Measurements from ENCODE around the gene GPR137. TPM values are rescaled to one million over a fixed set of nuclear protein-coding genes. Genes with fewer than 3 reads are reported as not detected.

The GPR137 gene
- total and polyA plus RNA-seq, 2 experiments from 2014 or later, result 16.3 to 32.5 TPM

DNA sequence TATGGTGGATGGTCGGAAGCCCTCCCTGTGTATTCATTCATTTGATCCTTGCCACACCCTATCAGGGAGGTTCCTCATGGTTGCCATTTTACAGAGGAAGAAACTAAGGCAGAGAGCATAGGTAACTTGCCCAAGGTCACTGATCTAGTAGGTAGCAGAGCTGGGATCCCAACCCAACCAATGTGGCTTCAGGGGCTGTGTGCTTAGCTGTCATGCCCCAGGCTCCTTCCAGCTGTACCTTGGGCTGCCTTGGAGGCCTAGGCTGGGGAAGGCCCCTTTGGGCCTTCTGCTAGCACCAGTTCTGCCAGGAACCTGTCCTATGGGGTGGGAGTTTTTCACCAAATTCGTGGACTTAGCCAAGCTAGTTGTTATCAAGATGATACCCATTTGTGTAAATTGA, 9.8 kb upstream of the GPR137 start (continued):
- TF ChIP-seq, protein P1, sequence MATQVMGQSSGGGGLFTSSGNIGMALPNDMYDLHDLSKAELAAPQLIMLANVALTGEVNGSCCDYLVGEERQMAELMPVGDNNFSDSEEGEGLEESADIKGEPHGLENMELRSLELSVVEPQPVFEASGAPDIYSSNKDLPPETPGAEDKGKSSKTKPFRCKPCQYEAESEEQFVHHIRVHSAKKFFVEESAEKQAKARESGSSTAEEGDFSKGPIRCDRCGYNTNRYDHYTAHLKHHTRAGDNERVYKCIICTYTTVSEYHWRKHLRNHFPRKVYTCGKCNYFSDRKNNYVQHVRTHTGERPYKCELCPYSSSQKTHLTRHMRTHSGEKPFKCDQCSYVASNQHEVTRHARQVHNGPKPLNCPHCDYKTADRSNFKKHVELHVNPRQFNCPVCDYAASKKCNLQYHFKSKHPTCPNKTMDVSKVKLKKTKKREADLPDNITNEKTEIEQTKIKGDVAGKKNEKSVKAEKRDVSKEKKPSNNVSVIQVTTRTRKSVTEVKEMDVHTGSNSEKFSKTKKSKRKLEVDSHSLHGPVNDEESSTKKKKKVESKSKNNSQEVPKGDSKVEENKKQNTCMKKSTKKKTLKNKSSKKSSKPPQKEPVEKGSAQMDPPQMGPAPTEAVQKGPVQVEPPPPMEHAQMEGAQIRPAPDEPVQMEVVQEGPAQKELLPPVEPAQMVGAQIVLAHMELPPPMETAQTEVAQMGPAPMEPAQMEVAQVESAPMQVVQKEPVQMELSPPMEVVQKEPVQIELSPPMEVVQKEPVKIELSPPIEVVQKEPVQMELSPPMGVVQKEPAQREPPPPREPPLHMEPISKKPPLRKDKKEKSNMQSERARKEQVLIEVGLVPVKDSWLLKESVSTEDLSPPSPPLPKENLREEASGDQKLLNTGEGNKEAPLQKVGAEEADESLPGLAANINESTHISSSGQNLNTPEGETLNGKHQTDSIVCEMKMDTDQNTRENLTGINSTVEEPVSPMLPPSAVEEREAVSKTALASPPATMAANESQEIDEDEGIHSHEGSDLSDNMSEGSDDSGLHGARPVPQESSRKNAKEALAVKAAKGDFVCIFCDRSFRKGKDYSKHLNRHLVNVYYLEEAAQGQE (IDR thresholded peaks at IDR 0.05; ENCODE audit: unreplicated experiment), result no peak
- no peak for TF ChIP-seq JUNB (IDR thresholded peaks at IDR 0.05; ENCODE audit: unreplicated experiment)
- TF ChIP-seq STAT1 (IDR thresholded peaks at IDR 0.05; ENCODE audit: unreplicated experiment), result no peak
- TF ChIP-seq NANOG (IDR thresholded peaks at IDR 0.05; ENCODE audit: borderline replicate concordance), result no peak
- no peak for TF ChIP-seq EZH2phosphoT487 (IDR thresholded peaks at IDR 0.05; ENCODE audit: unreplicated experiment)
- TF ChIP-seq POLR2AphosphoS5 (IDR thresholded peaks at IDR 0.05; ENCODE audit: low read depth), result no peak
- no peak for TF ChIP-seq ZNF331 (CRISPR knock-in tag; IDR thresholded peaks at IDR 0.05; ENCODE audit: low read depth)
- TF ChIP-seq, protein P2, sequence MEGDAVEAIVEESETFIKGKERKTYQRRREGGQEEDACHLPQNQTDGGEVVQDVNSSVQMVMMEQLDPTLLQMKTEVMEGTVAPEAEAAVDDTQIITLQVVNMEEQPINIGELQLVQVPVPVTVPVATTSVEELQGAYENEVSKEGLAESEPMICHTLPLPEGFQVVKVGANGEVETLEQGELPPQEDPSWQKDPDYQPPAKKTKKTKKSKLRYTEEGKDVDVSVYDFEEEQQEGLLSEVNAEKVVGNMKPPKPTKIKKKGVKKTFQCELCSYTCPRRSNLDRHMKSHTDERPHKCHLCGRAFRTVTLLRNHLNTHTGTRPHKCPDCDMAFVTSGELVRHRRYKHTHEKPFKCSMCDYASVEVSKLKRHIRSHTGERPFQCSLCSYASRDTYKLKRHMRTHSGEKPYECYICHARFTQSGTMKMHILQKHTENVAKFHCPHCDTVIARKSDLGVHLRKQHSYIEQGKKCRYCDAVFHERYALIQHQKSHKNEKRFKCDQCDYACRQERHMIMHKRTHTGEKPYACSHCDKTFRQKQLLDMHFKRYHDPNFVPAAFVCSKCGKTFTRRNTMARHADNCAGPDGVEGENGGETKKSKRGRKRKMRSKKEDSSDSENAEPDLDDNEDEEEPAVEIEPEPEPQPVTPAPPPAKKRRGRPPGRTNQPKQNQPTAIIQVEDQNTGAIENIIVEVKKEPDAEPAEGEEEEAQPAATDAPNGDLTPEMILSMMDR (conservative IDR thresholded peaks at IDR 0.05; ENCODE audit: low read depth in 2 of 2), result no peak
- TF ChIP-seq EZH2 (IDR thresholded peaks at IDR 0.05; ENCODE audit: low read depth, unreplicated experiment), result no peak

DNA sequence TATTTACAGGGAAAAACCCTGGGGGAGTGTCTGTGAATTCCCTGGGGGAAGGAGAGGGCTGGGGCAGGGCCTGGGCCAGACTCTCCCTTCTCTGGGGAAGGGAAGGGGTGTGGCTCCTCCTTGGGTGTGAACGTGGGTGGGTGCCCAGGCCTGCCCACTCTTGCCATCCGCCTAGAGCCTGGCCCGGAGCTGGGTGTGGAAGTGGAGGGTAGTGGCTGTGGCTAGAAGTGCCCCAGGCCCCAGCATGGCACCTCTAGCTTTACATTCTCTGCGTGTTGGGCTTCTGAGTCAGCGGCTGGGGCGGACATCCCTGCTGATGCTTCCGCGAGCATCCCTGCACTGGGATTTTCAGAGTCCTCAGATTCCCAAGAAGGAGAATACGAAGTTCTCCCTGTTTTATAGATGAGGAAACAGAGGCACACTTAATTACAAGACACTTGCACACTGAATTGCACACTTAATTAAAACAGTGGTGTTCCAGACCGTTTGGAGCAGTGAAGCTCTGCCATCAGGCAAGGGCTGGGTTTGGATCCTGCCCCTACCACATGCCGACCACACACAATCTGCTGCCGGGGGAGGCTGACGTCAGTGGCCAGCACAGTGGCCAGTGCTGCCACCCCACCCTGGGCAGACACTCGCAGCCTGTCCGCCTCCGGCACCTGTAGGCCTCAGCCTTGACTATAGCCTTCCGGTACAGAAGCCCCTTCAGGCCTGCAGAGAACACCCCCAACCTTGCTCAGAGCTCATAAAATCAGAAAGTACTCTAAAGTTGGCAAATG, 8.8 kb upstream of the GPR137 start:
- peaks cover 10% of the 10 kb centered on the region; the same call in 2 of the 3 replicates for H3K4me1 Mint-ChIP-seq
- H3K79me2 ChIP-seq (replicated peaks; ENCODE audit: insufficient read depth), result no peaks in the 10 kb centered on the region
- H3F3A ChIP-seq (replicated peaks; ENCODE audit: low read depth), result peaks cover 5% of the 10 kb centered on the region; the same call in 1 of the 2 replicates
- H3K36me3 Mint-ChIP-seq (ENCODE audit: low read depth), result peaks cover 7% of the 10 kb centered on the region
- no peak overlapping the region for H2AFZ ChIP-seq
- H3K27ac ChIP-seq (ENCODE audit: low read depth), result no peak overlapping the region
- H3K4me3 ChIP-seq, result no peak overlapping the region
- DNase-seq (ENCODE audit: low spot score), result no peak
- no peaks in the 10 kb centered on the region; the same call in 1 of the 2 replicates for H4K20me1 ChIP-seq (replicated peaks; ENCODE audit: insufficient read depth)
- H3K4me1 ChIP-seq (ENCODE audit: insufficient read depth), result peaks cover 2% of the 10 kb centered on the region; the same call in 1 of the 2 replicates
- peaks cover 7% of the 10 kb centered on the region for H3K27me3 Mint-ChIP-seq (ENCODE audit: insufficient read depth, low read depth, poor library complexity)
- H3K36me3 ChIP-seq (ENCODE audit: insufficient read depth), result no peaks in the 10 kb centered on the region
- H3K9me3 Mint-ChIP-seq, result no peaks in the 10 kb centered on the region
- no peak for ATAC-seq
- H3K9me2 ChIP-seq (ENCODE audit: insufficient read depth), result no peaks in the 10 kb centered on the region
- no peak overlapping the region for H3K27ac Mint-ChIP-seq
- no peaks in the 10 kb centered on the region for H3K27me3 ChIP-seq (ENCODE audit: insufficient read depth)
- no peak overlapping the region for H3K4me3 Mint-ChIP-seq
- H3K4me2 ChIP-seq, result no peak overlapping the region
- TF ChIP-seq NANOG (IDR thresholded peaks at IDR 0.05; ENCODE audit: borderline replicate concordance) (no peak), ZNF114 (CRISPR knock-in tag; IDR thresholded peaks at IDR 0.05) (no peak), CREB1 (CRISPR knock-in tag; IDR thresholded peaks at IDR 0.05; ENCODE audit: low read depth) (no peak)
- TF ChIP-seq, protein P3, sequence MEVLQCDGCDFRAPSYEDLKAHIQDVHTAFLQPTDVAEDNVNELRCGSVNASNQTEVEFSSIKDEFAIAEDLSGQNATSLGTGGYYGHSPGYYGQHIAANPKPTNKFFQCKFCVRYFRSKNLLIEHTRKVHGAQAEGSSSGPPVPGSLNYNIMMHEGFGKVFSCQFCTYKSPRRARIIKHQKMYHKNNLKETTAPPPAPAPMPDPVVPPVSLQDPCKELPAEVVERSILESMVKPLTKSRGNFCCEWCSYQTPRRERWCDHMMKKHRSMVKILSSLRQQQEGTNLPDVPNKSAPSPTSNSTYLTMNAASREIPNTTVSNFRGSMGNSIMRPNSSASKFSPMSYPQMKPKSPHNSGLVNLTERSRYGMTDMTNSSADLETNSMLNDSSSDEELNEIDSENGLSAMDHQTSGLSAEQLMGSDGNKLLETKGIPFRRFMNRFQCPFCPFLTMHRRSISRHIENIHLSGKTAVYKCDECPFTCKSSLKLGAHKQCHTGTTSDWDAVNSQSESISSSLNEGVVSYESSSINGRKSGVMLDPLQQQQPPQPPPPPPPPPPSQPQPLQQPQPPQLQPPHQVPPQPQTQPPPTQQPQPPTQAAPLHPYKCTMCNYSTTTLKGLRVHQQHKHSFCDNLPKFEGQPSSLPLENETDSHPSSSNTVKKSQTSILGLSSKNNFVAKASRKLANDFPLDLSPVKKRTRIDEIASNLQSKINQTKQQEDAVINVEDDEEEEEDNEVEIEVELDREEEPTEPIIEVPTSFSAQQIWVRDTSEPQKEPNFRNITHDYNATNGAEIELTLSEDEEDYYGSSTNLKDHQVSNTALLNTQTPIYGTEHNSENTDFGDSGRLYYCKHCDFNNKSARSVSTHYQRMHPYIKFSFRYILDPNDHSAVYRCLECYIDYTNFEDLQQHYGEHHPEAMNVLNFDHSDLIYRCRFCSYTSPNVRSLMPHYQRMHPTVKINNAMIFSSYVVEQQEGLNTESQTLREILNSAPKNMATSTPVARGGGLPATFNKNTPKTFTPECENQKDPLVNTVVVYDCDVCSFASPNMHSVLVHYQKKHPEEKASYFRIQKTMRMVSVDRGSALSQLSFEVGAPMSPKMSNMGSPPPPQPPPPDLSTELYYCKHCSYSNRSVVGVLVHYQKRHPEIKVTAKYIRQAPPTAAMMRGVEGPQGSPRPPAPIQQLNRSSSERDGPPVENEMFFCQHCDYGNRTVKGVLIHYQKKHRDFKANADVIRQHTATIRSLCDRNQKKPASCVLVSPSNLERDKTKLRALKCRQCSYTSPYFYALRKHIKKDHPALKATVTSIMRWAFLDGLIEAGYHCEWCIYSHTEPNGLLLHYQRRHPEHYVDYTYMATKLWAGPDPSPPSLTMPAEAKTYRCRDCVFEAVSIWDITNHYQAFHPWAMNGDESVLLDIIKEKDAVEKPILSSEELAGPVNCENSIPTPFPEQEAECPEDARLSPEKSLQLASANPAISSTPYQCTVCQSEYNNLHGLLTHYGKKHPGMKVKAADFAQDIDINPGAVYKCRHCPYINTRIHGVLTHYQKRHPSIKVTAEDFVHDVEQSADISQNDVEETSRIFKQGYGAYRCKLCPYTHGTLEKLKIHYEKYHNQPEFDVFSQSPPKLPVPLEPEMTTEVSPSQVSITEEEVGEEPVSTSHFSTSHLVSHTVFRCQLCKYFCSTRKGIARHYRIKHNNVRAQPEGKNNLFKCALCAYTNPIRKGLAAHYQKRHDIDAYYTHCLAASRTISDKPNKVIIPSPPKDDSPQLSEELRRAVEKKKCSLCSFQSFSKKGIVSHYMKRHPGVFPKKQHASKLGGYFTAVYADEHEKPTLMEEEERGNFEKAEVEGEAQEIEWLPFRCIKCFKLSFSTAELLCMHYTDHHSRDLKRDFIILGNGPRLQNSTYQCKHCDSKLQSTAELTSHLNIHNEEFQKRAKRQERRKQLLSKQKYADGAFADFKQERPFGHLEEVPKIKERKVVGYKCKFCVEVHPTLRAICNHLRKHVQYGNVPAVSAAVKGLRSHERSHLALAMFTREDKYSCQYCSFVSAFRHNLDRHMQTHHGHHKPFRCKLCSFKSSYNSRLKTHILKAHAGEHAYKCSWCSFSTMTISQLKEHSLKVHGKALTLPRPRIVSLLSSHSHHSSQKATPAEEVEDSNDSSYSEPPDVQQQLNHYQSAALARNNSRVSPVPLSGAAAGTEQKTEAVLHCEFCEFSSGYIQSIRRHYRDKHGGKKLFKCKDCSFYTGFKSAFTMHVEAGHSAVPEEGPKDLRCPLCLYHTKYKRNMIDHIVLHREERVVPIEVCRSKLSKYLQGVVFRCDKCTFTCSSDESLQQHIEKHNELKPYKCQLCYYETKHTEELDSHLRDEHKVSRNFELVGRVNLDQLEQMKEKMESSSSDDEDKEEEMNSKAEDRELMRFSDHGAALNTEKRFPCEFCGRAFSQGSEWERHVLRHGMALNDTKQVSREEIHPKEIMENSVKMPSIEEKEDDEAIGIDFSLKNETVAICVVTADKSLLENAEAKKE (CRISPR knock-in tag; IDR thresholded peaks at IDR 0.05), result no peak

Measured in GM23338 (cell line).